Trophoblast cell (in vitro differentiated cells and primary cell): ENCODE data around the gene AMOTL2.

Experiments
- DNase-seq, 2 donors: peaks; one replicate each; pipeline ENCODE4 v3.0.0-alpha.2; 2016
- H2AFZ ChIP-seq: 2 replicates; pipeline ENCODE4 v1.6.1; 2013; ENCODE audit warnings: low read length, moderate library complexity, mild to moderate bottlenecking; ENCODE audit not compliant: insufficient read depth, poor library complexity
- H2AK5ac ChIP-seq: 2 replicates; pipeline ENCODE4 v1.6.1; 2013; ENCODE audit warnings: mild to moderate bottlenecking, low read length
- H2BK120ac ChIP-seq: 2 replicates; pipeline ENCODE4 v1.6.1; 2013; ENCODE audit warnings: low read length, mild to moderate bottlenecking, moderate library complexity; ENCODE audit not compliant: insufficient read depth, poor library complexity
- H2BK12ac ChIP-seq: 2 replicates; pipeline ENCODE4 v1.6.1; 2013; ENCODE audit warnings: mild to moderate bottlenecking, low read length, moderate library complexity
- H2BK5ac ChIP-seq: 2 replicates; pipeline ENCODE4 v1.6.1; 2013; ENCODE audit warnings: low read length, low read depth, moderate library complexity, mild to moderate bottlenecking; ENCODE audit not compliant: poor library complexity
- H3K14ac ChIP-seq: 2 replicates; pipeline ENCODE4 v1.6.1; 2013; ENCODE audit warnings: mild to moderate bottlenecking, low read length
- H3K18ac ChIP-seq: 2 replicates; pipeline ENCODE4 v1.6.1; 2013; ENCODE audit warnings: mild to moderate bottlenecking, low read length
- H3K23ac ChIP-seq: 2 replicates; pipeline ENCODE4 v1.6.1; 2013; ENCODE audit warnings: low read length
- H3K27ac ChIP-seq: 2 replicates; pipeline ENCODE4 v1.5.1; 2013; ENCODE audit warnings: low read depth, mild to moderate bottlenecking, inconsistent platforms, low read length, moderate library complexity
- H3K27me3 ChIP-seq: 2 replicates; pipeline ENCODE4 v1.6.1; 2013; ENCODE audit warnings: inconsistent platforms, mild to moderate bottlenecking, low read length, moderate library complexity; ENCODE audit not compliant: insufficient read depth
- H3K36me3 ChIP-seq, 2 experiments: 1 replicate in 1 of 2; 2 replicates in 1 of 2; pipeline ENCODE4 v1.6.1; 2013; ENCODE audit warnings: low read length in 2 of 2, mild to moderate bottlenecking in 2 of 2, moderate library complexity in 1 of 2; ENCODE audit not compliant: insufficient read depth in 2 of 2, control insufficient read depth in 1 of 2
- H3K4ac ChIP-seq: 2 replicates; pipeline ENCODE4 v1.6.1; 2013; ENCODE audit warnings: low read depth, mild to moderate bottlenecking, low read length, moderate library complexity
- H3K4me1 ChIP-seq, 2 experiments: 1 replicate in 1 of 2; 2 replicates in 1 of 2; pipeline ENCODE4 v1.6.1; 2013; ENCODE audit warnings: low read length in 2 of 2, mild to moderate bottlenecking in 2 of 2, moderate library complexity in 1 of 2; ENCODE audit not compliant: insufficient read depth in 2 of 2, control insufficient read depth in 1 of 2
- H3K4me2 ChIP-seq: 2 replicates; pipeline ENCODE4 v1.6.1; 2013; ENCODE audit warnings: inconsistent platforms, mild to moderate bottlenecking, low read length, moderate library complexity
- H3K4me3 ChIP-seq: 2 replicates; pipeline ENCODE4 v1.5.1; 2013; ENCODE audit warnings: mild to moderate bottlenecking, low read depth, low read length, inconsistent platforms
- H3K79me1 ChIP-seq: one replicate; pipeline ENCODE4 v1.6.1; 2013; ENCODE audit warnings: low read length
- H3K79me2 ChIP-seq: 2 replicates; pipeline ENCODE4 v1.6.1; 2013; ENCODE audit warnings: low read length, mild to moderate bottlenecking; ENCODE audit not compliant: control insufficient read depth, insufficient read depth, poor library complexity
- H3K9ac ChIP-seq: 2 replicates; pipeline ENCODE4 v1.6.1; 2013; ENCODE audit warnings: mild to moderate bottlenecking, low read length
- H3K9me3 ChIP-seq: 2 replicates; pipeline ENCODE4 v1.6.1; 2013; ENCODE audit warnings: low read depth, mild to moderate bottlenecking, control low read depth, inconsistent platforms, low read length; ENCODE audit not compliant: insufficient read depth
- H4K12ac ChIP-seq: 2 replicates; pipeline ENCODE4 v1.6.1; 2013; ENCODE audit warnings: low read depth, mild to moderate bottlenecking, low read length, moderate library complexity
- H4K8ac ChIP-seq: 2 replicates; pipeline ENCODE4 v1.6.1; 2013; ENCODE audit warnings: low read depth, mild to moderate bottlenecking, low read length, moderate library complexity
- H4K91ac ChIP-seq: one replicate; pipeline ENCODE4 v1.6.1; 2013; ENCODE audit warnings: low read depth, mild to moderate bottlenecking, low read length, moderate library complexity
- WGBS: extraction: QIAGEN DNeasy Blood & Tissue Kit; methylation state at CpG from one replicate; pipeline ENCODE4 v1.1.7; 2013; ENCODE audit warnings: missing lambda C conversion rate; ENCODE audit not compliant: insufficient read length, insufficient coverage; ENCODE audit errors: extremely low coverage; 5-methylcytosine and 5-hydroxymethylcytosine counted together

The AMOTL2 gene

DNA sequence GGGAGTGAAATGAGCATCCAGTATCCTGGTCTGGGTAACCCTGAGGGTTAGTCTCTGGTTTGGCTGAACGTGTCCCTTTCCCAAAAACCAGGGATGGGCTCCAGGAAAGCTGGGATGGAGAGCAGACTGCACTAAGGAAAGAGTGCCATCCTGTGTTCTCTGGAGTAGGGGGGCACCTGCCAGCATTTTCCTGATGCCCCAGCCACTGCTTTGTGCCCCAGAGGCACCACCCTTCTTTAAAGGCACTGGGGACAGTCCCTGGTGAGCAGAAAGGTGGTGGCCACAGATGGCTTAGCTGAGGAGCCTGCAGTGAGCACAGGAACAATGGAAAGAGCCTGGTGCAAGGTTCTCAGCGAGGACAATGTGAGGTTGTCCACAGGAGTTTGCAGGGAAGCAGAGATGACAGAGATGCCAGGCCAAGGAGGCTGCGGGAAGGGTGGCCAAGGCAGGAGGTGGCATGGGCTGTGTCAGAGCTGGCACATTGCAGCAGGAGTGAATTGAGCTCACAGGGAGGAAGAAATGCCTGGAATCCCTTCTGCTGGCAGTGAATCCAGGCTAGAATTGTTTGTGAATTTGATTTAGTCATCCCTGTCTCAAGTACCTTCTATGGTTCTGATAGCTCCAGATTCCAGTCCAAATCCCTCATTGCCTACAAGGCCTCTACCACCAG lies 39.9 kb downstream of the AMOTL2 start:
- Histone ChIP-seq H3K27me3 (no peaks in the 10 kb centered on the region), H4K8ac (peak overlapping the region; percentile 96), H3K18ac (peak overlapping the region; percentile 98), H3K4me3 (no peak overlapping the region), H3K4ac (peak overlapping the region; percentile 97), H4K91ac (peak overlapping the region; percentile 100), H2AFZ (peak overlapping the region; percentile 84), H2BK120ac (peak overlapping the region; percentile 100), H3K79me1 (peaks cover 71% of the 10 kb centered on the region), H3K23ac (no peak overlapping the region), H3K36me3 (no peaks in the 10 kb centered on the region), H3K14ac (peak overlapping the region; percentile 97), H2BK5ac (peak overlapping the region; percentile 99), H3K79me2 (peaks cover 20% of the 10 kb centered on the region), H4K12ac (peak overlapping the region; percentile 78), H2AK5ac (peak overlapping the region; percentile 98), H3K27ac (peak overlapping the region; percentile 99), H3K4me1 (peaks cover 46 to 56% of the 10 kb centered on the region in 2 experiments), H3K9me3 (peaks cover 3% of the 10 kb centered on the region), H2BK12ac (peak overlapping the region; percentile 99), H3K9ac (no peak overlapping the region), H3K4me2 (no peak overlapping the region)
- DNase-seq = peak in 1 of 2 donors; percentile 58
- no CpG with 5 or more reads among the region's 3 CpGs for WGBS

GRCh38 chr3:134333522-134334181 lies 40.6 kb downstream of the AMOTL2 start:
- H4K8ac ChIP-seq = peak overlapping the region; percentile 96
- WGBS = no CpG with 5 or more reads among the region's 10 CpGs
- peak overlapping the region; percentile 99 for H2BK12ac ChIP-seq
- H3K36me3 ChIP-seq = no peaks in the 10 kb centered on the region
- H2AK5ac ChIP-seq = peak overlapping the region; percentile 98
- H3K4me3 ChIP-seq = no peak overlapping the region
- H3K4me2 ChIP-seq = peak overlapping the region; percentile 22
- no peaks in the 10 kb centered on the region for H3K27me3 ChIP-seq
- peak overlapping the region; percentile 78 for H4K12ac ChIP-seq
- H3K18ac ChIP-seq = peak overlapping the region; percentile 98
- peak overlapping the region; percentile 97 for H3K14ac ChIP-seq
- H3K4me1 ChIP-seq = peaks cover 46 to 54% of the 10 kb centered on the region in 2 experiments
- H3K4ac ChIP-seq = peak overlapping the region; percentile 97
- no peak overlapping the region for H2AFZ ChIP-seq
- no peak overlapping the region for H3K9ac ChIP-seq
- peaks cover 3% of the 10 kb centered on the region for H3K9me3 ChIP-seq
- peak; percentile 95 to 96 for DNase-seq
- H2BK5ac ChIP-seq = peak overlapping the region; percentile 99
- H2BK120ac ChIP-seq = peak overlapping the region; percentile 100
- H3K23ac ChIP-seq = no peak overlapping the region
- peaks cover 20% of the 10 kb centered on the region for H3K79me2 ChIP-seq
- H3K27ac ChIP-seq = peak overlapping the region; percentile 99
- peak overlapping the region; percentile 100 for H4K91ac ChIP-seq
- peaks cover 69% of the 10 kb centered on the region for H3K79me1 ChIP-seq

- peaks cover 51 to 59% of the 10 kb centered on the region in 2 experiments for H3K4me1 ChIP-seq
- H3K18ac ChIP-seq = peak overlapping the region; percentile 90
- peak overlapping the region; percentile 96 for H2AK5ac ChIP-seq
- peaks cover 2% of the 10 kb centered on the region for H3K9me3 ChIP-seq
- H4K91ac ChIP-seq = peak overlapping the region; percentile 100
- no peak overlapping the region for H3K23ac ChIP-seq
- H2BK120ac ChIP-seq = peak overlapping the region; percentile 97
- H3K4ac ChIP-seq = peak overlapping the region; percentile 80
- no peaks in the 10 kb centered on the region for H3K27me3 ChIP-seq
- no peak overlapping the region for H3K4me3 ChIP-seq
- H3K14ac ChIP-seq = peak overlapping the region; percentile 96
- peak overlapping the region; percentile 99 for H2BK5ac ChIP-seq
- peaks cover 22% of the 10 kb centered on the region for H3K79me2 ChIP-seq
- H2BK12ac ChIP-seq = peak overlapping the region; percentile 98
- H3K9ac ChIP-seq = no peak overlapping the region
- H4K8ac ChIP-seq = peak overlapping the region; percentile 93
- DNase-seq = peak in 1 of 2 donors; percentile 44
- no peaks in the 10 kb centered on the region for H3K36me3 ChIP-seq
- peak overlapping the region; percentile 99 for H3K27ac ChIP-seq
- WGBS = no CpG with 5 or more reads among the region's 6 CpGs
- peaks cover 75% of the 10 kb centered on the region for H3K79me1 ChIP-seq
- peak overlapping the region; percentile 91 for H2AFZ ChIP-seq
- H3K4me2 ChIP-seq = no peak overlapping the region
- peak overlapping the region; percentile 35 for H4K12ac ChIP-seq
Measured at GRCh38 chr3:134332344-134332743, 41.9 kb downstream of the AMOTL2 start.

DNA sequence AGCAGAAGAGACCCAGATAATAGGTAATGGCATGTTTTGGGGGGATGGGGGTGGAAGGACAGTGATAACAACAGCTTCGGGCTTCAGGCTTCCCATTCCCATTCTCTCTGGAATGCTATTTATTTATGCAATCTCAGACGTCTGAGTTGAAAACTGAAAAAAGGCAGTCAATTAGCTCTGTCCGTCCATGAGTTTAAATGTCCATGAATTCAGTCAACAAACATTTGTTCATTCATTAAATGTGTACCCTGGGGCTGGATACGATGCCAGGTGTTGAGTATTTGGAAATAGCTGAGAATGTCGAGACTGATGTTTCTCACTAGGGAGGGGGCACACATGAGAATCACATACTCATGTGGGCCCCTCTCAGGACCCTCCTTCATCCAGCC lies 42.4 kb downstream of the AMOTL2 start:
- Histone ChIP-seq H3K14ac (peak overlapping the region; percentile 96), H3K4ac (peak overlapping the region; percentile 80), H2BK120ac (peak overlapping the region; percentile 97), H4K12ac (no peak overlapping the region), H3K4me2 (peak overlapping the region; percentile 18), H4K91ac (peak overlapping the region; percentile 100), H3K23ac (no peak overlapping the region), H3K9me3 (no peaks in the 10 kb centered on the region), H3K79me2 (peaks cover 24% of the 10 kb centered on the region), H3K4me1 (peaks cover 54 to 62% of the 10 kb centered on the region in 2 experiments), H2AK5ac (peak overlapping the region; percentile 96), H3K4me3 (no peak overlapping the region), H2BK12ac (peak overlapping the region; percentile 98), H3K36me3 (no peaks in the 10 kb centered on the region), H3K18ac (peak overlapping the region; percentile 90), H4K8ac (peak overlapping the region; percentile 93), H3K27ac (peak overlapping the region; percentile 99), H2AFZ (no peak overlapping the region), H3K27me3 (no peaks in the 10 kb centered on the region), H2BK5ac (peak overlapping the region; percentile 99), H3K79me1 (peaks cover 73% of the 10 kb centered on the region), H3K9ac (no peak overlapping the region)
- WGBS = no CpG with 5 or more reads among the region's 5 CpGs
- DNase-seq = peak; percentile 80 to 90
